ENCODE results near the gene DCPS.
"Not testable (repeated sequence)": the region's sequence is repeated elsewhere in the genome, so short reads cannot be mapped to it uniquely, and the experiment has no call there.

Gene DCPS

DNA sequence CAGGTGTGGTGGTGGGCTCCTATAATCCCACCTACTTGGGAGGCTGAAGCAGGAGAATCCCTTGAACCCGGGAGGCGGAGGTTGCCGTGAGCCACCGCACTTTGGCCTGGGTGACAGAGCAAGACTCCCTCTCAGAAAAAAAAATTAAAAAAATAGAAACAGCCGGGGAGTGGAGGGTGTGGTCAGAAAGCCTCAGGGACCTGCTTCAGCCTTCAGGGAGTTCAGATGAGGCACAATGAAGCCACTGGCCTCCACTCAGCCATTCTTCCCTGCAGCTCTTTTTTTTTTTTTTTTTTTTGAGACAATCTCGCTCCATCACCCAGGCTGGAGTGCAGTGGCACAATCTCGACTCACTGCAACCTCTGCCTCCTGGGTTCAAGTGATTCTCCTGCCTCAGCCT, 43.1 kb downstream of the DCPS start:
- DNase-seq = not testable (repeated sequence)

DNA sequence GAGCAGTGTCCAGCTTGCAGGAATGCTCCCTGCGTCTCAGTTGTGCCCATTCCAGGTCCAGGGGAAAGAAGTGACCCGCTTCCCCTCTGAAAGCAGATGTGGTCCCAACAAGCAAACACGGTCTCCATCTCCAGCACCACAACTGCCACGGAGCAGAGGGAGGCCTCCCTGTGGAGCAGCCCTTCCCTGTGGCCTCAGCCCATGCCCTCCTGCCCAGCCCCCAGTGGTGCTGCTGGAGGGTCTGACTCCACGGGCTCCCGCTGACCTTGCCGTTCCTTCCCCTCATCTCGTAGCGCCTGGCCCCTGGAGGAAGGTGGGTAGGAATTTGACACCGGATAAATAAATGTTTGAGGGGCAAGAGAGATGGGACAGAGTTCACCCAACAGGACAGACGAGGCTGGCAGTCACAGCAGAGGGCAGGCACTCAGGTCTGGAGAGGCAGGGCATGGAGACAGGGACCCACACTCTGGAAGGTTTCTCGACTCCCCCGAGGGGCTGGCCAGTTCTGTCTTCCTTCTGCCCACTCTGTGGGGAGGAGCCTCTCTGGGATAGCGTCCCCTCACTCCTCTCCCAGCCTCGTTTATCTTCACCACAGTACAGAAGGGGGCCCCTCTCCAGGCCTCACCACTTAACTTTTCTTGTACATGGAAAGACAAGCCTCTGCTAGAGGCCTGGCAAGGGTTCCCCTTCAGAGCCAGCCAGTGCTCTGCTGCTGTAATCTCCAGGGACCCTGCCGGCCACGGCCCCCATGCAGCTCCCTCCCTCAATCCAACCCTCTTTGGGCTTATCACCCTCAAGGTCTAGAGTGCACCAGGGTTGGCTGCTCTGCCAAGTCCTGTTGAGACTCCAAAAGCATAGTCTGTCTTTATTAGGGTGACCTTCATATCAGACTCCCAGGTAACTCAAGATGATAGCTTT, 44.1 kb downstream of the DCPS start:
- no peak for DNase-seq

DNA sequence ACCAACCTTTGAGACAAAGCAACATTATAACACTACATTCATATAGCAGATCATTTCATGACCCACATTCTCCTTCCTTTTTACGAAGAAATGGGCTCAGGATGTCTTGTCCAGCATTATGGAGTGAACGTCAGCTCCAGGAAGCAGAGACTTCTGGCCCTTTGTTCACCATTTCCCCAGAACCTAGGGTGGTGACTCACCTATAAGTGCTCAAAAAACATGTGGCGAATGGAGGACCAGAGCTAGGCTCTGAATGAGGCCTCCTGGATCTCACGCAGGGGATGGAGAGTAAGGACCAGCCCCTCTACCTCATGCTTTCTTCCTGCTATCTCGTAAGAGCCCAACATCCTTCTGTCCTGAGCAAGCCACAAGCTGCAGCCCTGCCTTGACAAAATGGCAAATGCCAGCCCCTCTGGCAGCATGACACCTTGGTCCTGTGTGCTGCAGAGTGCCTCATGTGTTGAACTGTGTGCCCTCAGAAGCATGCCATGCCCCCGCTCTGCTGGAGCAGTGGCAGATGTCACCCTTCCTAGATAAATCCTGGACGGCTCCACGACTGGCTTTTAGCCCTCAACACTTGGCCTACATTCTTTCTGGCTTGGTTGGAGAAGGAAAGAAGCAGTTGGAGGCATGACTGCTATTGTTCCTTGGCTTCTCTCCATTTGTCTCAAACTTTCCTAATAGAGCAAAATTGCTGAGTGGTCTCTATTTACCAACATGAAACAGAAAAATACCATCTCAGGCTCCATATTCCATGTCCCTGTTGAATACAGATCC, 45.1 kb downstream of the DCPS start:
- DNase-seq = no peak

DNA sequence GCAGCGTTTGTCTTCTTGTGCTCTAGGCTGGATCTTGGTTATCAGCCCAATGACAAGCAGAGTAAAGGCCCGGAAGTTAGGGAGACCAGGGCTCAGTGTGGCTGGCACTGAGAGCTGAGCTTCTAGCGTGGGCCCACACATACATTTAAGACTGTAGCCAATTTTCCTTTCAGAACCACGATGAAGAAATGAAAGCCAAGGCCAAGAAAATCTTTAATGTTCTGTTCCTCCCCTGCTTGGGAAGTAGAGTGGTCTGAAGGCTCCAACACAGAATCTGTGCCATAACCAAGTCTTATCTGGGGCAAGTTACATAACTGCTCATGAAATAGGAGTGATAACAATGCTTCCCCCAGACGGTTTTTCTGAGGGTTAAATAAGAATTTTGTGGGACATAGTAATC, 47.0 kb downstream of the DCPS start:
- DNase-seq = no peak

DNA sequence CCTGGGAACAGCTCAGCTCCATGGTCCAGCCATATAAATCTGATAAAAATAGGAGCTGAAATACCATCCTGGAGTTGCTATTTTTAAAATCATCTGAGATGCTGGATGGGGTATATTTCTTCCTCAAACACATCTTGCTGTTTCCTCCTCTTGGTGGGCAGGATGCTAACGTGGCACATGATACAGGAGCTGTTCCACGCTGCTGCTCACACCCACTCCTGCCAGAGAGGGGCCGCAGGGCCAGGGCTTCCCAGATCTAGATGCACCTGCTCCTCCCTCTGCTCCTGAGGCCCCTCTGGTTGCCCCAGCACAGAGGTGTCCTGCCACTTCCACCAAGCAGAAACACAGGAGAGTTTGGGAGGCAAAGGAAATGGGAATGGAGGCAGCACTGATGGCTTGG, 48.3 kb downstream of the DCPS start:
- DNase-seq = no peak

DNA sequence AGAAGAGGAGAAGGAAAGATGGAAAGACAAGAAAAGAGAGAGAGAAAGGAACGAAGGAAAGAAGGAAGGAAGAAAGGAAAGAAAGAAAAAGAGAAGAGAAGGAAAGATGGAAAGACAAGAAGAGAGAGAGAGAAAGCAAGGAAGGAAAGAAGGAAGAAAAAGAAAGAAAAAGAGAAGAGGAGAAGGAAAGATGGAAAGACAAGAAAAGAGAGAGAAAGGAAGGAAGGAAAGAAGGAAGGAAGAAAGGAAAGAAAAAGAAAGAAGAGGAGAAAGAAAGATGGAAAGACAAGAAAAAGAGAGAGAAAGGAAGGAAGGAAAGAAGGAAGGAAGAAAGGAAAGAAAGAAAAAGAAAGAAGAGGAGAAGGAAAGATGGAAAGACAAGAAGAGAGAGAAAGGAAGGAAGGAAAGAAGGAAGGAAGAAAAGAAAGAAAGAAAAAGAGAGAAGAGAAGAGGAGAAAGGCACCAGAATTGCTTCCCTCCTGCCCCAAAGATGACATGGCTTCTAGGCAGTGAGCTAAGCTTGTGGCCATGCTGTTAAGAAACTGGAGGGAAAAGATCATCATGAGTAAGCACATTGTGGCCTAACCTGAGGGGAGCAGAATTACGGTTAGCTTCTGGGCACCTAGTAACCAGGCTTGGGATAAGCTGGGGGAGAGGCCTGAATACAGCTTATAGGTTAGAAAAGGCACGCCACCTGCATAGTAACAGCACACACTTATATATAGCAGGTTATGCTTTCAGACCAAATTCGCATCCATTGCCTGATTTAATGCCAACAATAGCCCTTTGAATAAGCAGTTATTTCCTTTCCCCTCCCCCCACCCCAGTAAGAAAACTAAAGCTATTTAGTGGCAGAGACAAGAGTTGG, 49.3 kb downstream of the DCPS start:
- no peak for DNase-seq

DNA sequence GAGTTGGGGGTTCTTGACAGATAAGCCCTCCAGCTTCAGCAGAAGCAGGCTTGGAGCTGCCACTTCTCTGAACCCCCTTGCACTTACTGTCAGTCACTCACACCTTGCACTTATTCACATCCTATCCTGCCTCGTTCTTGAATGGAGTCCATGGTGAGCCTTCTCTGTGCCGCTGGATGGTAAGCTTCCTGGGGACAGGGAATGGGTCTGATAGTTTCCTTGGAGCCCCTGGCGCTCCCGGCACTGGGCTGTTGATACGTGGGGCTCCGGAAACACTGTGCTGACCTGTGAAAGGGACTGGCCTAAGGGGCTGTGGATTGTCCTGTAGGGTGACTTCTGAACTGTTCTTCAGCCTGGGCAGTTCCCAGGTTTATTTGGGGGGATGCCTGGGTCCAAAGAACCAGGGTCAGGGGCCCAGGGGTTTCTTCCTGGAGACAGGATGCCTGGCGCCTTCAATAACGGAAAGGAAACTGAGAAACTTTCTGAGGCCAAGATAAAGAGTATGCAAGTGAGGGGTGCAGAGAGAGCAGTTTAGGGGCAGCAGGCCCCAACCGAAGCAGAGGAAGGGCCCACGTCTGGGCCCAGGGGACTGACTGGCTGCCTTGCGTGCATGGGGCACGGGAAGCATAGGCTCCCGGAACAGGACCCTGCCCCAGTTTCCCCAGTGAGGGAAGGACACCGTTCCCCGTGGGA, 50.9 kb downstream of the DCPS start:
- no peak for DNase-seq

DNA sequence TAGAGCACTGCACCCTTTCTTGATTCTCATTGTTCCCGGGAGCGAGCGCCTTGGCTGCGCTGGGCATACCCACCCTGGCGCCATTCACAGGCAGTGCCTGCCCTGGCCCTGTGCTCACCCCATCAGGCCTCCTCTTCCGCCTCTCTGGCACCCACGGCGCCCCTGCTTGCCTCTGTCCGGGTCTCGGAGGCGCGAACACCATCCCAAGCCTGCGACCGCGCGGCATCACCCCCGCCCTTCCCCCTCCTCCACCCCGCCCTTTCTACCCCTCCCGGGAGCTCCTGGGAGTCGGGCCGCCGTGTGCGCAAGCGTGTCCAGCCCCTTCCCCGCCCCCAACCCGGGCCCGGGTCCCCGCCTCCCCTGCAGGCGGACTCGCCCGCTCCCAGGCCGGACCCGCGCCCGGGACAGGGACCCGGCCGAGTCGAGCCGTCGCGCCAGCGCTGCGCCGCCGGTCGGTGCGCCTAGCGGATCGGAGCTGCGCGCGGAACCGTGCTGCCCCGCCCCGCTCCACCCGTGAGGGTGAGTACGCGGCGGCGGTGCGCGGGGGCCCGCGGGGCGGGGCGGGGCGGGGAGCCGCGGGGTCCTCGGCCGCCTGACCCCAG, 51.6 kb downstream of the DCPS start, which contains the start of gene ST3GAL4:
Gene ST3GAL4 (plus strand): TSS at position 363 of the 602 bp plus-strand sequence. CDS start 50,470 bp downstream, outside the sequence.
- DNase-seq = peak; percentile 72

DNA sequence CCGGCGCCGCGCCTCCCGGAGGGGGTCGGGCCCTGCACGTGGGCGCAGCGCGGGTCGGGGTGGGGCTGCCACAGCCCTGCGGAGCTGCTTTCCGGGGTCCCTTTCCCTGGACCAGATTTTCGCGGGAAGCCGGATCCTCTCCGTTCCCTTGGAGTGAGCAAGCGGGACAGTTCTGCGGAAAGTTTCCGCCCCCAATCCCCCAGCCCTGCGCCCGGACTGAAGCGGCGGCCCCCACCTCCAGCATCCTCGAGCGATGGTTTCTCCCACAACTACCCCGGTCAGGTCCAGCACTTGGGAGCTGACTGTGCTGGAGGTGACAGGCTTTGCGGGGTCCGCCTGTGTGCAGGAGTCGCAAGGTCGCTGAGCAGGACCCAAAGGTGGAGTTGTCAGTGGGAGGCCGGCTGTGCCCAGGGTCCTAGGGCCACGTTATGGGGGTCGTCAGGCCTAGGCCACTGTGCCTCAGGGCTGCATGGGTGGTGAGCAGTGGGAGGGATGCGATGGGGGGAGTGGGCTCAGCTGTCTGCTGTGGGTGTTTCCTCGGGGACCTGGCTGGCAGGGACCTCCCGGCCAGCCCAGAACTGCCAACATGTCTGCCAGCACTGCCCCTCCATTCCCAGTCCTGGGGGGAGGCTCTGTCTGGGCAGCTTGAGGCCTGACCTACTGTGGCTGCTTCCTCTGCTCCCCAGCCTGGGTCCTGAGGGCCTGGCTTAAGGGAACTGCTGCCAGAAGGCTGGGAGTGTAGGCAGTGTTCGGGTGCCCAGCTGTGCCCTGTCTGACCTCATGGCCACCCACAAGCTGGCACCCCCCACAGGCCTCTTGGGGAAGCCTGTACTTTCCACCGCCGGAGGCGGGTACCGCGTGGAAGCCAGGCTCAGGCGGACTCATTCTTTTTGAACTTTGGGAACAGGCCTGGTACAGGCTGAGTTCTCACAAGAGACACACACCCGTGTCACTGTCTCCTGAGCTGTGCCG, 52.4 kb downstream of the DCPS start:
- DNase-seq = peak; percentile 15

DNA sequence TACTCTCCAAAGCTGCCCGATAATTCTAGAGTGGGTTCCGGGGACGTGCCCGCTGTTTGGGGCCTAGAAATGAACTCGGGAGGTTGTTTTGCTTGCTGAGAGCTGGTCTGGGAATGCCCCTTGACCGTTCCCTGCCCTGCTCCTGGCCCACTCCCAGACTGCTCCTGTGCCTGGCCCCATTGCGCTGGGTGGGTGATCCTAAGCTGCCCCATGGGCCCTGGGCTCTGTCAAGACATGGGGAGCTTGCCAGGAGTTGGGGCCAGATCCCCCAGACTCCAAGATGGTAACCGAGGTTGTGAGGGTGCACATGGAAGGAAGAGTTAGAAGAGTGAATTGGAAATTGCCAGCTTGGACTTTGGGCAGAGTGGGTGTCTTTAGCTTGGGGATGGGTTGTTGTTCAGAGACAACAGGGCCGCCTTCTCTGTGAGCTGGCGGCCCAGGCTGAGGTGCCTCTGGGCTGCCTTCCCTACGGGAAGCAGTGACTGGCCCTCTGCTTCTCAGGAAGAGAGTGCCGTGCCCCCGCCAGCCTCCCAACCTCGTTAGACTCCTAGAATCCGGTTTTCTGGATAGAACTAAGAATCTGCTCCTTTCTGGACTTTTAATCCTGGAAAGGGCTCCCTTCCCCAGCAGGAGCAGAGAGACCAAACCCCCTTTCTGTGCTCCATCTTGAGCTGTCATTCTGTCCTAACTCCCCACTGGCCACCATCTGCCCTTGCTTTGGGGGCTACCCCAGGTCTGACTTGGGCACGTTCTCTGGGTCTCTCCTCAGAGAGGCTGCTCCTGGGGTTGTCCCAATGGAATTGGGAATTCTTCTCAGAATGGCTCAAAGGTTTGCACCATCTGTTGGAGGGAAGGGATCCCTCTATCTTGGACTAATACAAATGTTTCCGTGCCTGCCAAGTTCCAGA, 53.4 kb downstream of the DCPS start:
- DNase-seq = no peak

DNA sequence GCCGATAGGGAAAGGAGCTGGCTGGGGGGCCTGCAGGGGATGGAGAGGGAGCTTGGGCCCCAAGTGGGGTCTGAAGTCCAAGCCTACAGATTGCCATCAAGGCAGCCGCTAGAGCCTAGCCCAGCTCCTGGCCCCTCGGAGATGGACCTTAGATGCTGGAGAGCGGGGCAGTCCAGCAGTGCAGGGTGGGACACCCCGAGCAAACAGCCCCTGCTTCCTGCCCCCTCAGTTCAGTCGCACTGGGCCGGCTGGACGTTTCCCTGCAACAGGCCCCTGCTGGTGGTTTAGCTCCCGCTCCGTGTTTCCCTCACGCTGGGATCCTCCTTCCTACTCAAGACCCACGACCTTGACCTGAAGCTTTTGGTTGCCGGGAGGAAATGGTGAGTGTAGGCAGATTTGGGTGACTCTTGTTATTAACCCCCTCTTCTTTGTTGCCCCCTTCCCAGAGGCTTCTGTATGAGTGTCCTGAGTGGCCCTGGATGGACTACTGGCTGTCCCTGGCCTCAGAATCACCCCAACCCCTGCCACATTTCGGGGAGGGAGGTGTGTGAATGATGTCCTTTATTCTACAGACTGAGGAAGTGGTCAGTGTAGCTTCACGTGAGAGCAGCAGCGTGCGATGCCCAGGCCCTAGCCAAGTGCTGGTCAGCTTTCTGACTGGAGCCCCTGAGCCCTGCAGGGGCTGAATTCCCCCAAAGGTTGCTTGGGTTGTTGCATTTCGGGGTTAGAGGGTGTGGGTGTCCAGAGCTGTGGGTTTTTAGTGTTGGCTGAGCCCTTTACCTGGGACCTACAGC, 54.3 kb downstream of the DCPS start:
- DNase-seq = no peak

DNA sequence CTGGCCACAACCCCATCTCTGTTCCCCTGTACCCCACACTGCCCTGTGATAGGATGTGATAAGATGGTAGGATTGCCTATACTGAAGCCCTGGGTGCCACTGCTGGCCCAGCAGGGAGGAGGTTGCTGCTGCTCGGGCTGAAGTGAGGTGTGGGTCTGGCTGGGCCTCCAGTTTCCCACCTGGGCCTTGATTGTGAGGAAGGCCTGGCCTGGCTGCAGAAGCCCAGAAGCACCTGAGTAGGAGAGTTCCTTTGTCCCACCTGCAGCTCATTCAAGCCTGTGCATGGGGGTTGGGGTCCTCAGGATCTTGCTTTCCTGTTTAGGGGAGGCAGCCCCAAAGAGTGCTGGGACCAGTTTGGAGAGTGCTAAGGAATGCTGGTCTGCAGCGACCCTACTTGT, 54.9 kb downstream of the DCPS start:
- no peak for DNase-seq

DNA sequence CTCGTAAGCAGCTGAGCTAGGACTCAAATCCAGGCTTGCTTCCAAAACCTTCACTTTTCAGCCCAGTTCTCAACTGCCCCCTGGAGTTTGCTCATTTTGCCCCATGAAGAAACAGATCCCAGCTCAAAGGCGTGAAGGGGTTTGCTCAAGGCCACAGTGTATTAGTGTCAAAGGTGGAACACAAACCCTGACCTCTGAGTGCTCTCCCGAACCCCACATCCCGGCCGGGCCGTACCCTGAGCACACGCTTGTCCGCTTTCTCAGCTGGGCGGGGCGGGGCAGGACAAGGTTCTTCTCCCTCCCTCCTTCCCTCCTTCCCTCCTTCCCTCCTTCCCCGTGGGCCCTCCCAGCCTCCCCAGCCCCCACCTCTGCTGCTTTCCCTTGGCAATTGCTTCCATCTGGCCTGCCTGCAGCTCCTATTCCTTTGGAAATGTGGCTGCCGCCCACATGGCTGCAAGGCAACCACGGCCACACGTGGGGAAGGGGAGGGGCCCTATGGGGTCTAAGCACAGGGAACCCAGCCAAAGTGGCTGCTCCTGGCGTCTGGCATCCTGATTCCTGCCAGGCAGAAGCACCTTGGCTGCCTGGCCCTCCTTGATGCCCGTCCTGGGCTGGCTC, 55.7 kb downstream of the DCPS start:
- no peak for DNase-seq

DNA sequence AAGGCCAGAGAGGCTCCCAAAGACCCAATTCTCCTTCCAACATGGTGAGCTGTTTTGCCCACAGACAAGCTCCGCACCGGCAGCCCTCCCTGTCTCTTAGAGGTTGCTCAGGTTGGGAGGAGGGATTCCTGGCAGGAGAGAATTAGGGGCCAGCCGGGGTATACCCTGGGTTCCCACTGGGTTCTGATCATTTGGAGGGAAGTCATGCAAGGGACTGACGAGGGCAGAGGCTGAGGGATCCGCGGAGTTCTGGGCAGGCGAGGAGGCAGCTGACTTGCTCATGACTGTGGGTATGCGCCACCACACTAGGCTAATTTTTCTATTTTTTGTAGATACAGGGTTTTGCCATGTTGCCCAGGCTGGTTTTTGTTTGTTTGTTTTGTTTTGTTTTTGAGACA, 56.2 kb downstream of the DCPS start:
- no peak for DNase-seq

DNA sequence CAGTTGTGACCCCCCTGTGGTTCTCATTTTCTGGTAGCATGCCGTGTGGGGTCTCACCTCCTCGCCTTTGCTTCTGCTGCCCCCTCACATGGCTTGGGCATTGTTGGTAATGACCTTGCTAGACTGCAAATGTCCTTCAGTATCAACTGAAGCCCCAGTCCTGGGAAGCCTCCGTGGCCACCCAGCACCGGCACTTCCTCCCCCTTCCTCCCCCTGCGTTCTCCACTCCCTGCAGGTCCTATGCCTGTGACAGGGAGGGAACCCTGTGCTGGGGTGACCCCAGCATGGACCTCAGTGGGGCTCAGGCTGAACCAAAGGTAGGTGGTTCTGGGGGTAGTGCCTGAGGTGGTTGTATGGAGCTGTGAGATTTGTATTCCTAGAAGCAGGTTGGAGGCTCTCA, 57.5 kb downstream of the DCPS start:
- DNase-seq = no peak

DNA sequence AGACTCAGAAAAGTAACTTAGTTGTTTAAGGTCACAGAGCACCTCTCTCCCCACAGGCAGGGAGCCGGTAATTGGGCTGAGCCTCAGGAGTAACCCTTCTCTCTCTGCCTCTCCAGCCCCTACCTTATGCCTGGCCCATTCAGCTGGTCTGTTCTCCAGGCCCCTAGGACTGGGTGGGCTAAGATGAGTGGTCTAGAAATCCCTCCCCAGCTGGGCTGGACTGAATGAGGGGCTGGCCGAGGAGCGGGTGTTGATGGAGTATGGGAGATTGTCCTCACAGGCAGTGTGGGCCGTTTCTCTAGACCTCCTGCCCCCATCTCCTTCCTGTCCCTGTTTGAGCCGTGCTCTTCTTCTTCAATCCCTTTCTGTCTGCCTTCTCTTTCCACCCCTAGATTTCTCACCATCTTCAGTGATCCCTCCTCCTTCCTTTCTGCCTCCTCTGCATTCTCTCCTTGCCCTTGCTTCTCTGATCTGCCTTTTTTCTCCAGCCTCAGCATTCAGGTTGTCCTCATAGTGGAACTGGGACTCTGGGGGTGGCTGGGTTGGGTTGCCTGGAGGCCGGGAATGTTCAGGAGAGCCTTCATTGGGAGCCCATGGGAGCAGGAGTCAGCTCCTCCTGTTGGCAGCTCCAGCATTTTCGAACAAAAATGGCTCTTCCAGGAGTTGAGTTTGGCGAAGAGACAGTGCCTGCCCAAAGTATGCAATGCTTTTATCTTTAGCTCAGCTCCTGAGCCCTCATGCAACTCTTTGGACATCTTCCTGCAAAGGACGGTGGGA, 59.2 kb downstream of the DCPS start:
- DNase-seq = no peak

DNA sequence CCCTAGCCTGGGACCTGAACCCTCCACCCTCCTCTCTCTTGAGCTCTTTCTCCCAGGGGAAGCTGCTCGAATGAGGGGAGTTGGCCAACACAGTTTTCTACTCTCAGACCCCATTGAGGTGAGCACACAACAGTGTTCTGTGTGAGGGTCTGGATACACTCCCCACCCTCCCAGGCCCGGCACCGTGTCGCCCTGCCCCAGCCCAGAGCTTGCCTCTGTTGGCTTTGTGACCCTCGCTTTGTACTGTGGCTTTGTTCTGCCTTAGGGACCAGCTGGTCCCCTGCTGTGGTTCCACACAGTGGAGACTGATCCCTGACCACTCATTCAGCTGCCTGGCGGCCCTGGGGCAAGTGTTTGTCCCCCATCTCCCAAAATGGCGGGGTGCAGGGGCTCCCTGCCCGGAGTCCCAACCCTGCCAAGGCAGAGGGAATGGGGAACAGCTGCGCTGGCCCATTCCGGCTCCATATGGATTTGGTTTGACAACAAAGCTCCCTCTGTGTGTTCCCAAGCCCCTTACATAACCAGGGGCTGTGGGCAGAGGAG, 59.9 kb downstream of the DCPS start:
- DNase-seq = no peak
